Cardiac muscle cell (in vitro differentiated cells and primary cell): ENCODE results near the gene RGS3. TPM values are rescaled to one million over a fixed set of nuclear protein-coding genes. Genes with fewer than 3 reads are reported as not detected.
A peak's percentile ranks its signal among the peaks of the same experiment; 100 is the strongest.

ENCODE experiments used
- DNase-seq, 2 donors: peaks; one replicate each; pipeline versions ENCODE4 v3.0.0 to v3.0.0-alpha.2; 2010 to 2017; ENCODE audit warnings: low read depth in 1 of 2, low spot score in 1 of 2
- H3K27ac ChIP-seq: fragments of 200-600 bp; sonication (generic); 2 replicates; pipeline ENCODE4 v1.5.1; 2016
- H3K27me3 ChIP-seq: fragments of 200-600 bp; sonication (generic); 2 replicates; pipeline ENCODE4 v1.6.0; 2016; ENCODE audit warnings: control low read depth
- H3K36me3 ChIP-seq: fragments of 200-600 bp; sonication (generic); 2 replicates; pipeline ENCODE4 v1.5.1; 2016; ENCODE audit warnings: control low read depth
- H3K4me1 ChIP-seq: fragments of 200-600 bp; sonication (generic); 2 replicates; pipeline ENCODE4 v1.8.1; 2017; ENCODE audit warnings: low read depth, mild to moderate bottlenecking, mixed run types
- H3K4me3 ChIP-seq: fragments of 200-600 bp; sonication (generic); 2 replicates; pipeline ENCODE4 v1.5.1; 2016; ENCODE audit warnings: mild to moderate bottlenecking
- H3K9me3 ChIP-seq: fragments of 200-600 bp; sonication (generic); 2 replicates; pipeline ENCODE4 v1.5.1; 2017; ENCODE audit warnings: low read depth, mild to moderate bottlenecking, control low read depth
- polyA plus RNA-seq: library from polyadenylated mRNA; unstranded; fragments of >200 nt; fragmentation: Nextera tagmentation; extraction: Ambion mirVana; gene quantifications from 2 replicates; pipeline ENCODE4 v1.2.1, GENCODE V29; 2016
- total RNA-seq: library from RNA; depleted of rRNA; stranded (reverse); fragments of >200 nt; gene quantifications from 2 replicates; pipeline ENCODE4 v1.2.3, GENCODE V29; 2016
- TF ChIP-seq, protein P1 (sequence below): IDR thresholded peaks from 2 replicates; pipeline ENCODE4 v1.5.1; 2012; ENCODE audit warnings: low read depth, mild to moderate bottlenecking, low read length

Gene RGS3
- total and polyA plus RNA-seq, 2 experiments from 2014 or later, result 94.7 to 126 TPM

DNA sequence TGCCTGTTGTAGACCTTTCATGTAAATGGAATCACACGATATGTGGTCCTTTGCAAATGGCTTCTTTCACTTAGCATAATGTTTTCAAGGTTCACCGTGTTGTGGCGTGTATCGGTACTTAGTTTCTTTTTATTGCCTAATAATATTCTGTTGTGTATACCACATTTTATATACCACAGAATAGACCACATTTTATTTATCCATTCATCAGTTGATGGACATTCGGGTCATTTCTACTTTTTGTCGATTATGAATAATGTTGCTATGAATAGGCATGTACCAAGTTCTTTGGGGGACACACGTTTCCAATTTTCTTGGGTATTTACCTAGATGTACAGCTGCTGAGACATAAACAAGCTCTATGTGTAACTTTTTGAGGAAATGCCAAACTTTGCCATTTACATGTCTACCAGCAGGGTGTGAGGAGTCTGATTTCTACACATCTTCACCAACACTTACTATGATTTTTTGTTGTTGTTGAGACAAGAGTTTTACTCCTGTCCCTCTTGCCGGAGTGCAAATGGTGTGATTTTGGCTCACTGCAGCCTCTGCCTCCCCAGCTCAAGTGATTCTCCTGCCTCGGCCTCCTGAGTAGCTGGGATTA lies 144.7 kb downstream of the RGS3 start:
- no peak for DNase-seq
- Histone ChIP-seq H3K4me1 (peaks cover 18% of the 10 kb centered on the region), H3K4me3 (no peak overlapping the region), H3K9me3 (no peaks in the 10 kb centered on the region), H3K27me3 (no peaks in the 10 kb centered on the region), H3K36me3 (no peaks in the 10 kb centered on the region), H3K27ac (no peak overlapping the region)
- TF ChIP-seq, protein P1, sequence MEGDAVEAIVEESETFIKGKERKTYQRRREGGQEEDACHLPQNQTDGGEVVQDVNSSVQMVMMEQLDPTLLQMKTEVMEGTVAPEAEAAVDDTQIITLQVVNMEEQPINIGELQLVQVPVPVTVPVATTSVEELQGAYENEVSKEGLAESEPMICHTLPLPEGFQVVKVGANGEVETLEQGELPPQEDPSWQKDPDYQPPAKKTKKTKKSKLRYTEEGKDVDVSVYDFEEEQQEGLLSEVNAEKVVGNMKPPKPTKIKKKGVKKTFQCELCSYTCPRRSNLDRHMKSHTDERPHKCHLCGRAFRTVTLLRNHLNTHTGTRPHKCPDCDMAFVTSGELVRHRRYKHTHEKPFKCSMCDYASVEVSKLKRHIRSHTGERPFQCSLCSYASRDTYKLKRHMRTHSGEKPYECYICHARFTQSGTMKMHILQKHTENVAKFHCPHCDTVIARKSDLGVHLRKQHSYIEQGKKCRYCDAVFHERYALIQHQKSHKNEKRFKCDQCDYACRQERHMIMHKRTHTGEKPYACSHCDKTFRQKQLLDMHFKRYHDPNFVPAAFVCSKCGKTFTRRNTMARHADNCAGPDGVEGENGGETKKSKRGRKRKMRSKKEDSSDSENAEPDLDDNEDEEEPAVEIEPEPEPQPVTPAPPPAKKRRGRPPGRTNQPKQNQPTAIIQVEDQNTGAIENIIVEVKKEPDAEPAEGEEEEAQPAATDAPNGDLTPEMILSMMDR, result no peak

DNA sequence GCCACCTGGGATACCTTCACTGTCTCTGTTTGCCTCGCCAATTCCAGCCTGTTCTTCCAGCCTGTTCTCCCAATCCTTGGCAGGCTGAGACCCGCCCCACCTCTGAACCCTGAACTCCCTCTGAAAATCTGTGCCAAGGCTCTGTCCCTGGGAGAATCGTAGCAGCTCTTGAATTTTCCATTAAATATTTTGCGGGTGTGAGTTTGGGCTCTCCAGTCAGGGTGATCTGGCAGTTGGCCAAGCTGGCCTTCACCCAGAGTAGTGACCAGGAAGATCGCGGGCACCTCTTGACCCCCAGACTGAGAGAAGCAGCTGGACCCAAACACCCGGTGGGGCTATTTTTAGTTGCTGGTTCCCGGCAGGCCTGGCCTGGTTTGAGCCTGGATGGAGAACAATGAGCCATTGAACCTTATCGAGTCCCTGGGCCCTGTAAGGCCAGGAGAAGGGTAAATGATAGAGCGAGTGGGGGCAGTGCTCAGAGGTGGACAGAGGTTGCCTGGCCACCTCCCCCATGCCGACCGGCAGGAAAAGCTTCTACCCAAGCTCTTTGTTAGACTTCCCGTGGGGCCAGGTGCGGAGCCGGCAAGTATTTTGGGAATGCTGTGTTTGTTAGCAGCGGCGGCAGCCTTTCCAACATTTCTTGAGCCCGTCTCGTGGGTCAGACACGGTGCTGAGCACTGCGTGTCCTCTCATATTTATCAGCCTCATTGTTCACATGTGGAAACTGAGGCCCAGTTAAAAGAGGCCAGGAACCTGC lies 146.2 kb downstream of the RGS3 start:
- Histone ChIP-seq H3K27me3 (no peaks in the 10 kb centered on the region), H3K36me3 (no peaks in the 10 kb centered on the region), H3K27ac (peak overlapping the region; percentile 93), H3K9me3 (no peaks in the 10 kb centered on the region), H3K4me1 (peaks cover 18% of the 10 kb centered on the region), H3K4me3 (no peak overlapping the region)
- TF ChIP-seq, protein P1, result no peak
- DNase-seq, result peak; percentile 87 to 96

- TF ChIP-seq, protein P1, result no peak
- Histone ChIP-seq H3K4me1 (peaks cover 18% of the 10 kb centered on the region), H3K9me3 (no peaks in the 10 kb centered on the region)
Observed at GRCh38 chr9:113611461-113612215, 148.1 kb downstream of the RGS3 start.

GRCh38 chr9:113612216-113612747 lies 148.8 kb downstream of the RGS3 start:
- Histone ChIP-seq H3K9me3 (no peaks in the 10 kb centered on the region), H3K4me1 (peaks cover 18% of the 10 kb centered on the region), H3K4me3 (no peak overlapping the region), H3K27ac (no peak overlapping the region), H3K27me3 (no peaks in the 10 kb centered on the region), H3K36me3 (no peaks in the 10 kb centered on the region)
- TF ChIP-seq, protein P1, result no peak
- DNase-seq, result no peak

More at GRCh38 chr9:113611461-113612215, 148.1 kb downstream of the RGS3 start:
- Histone ChIP-seq H3K4me3 (no peak overlapping the region), H3K36me3 (no peaks in the 10 kb centered on the region), H3K27me3 (no peaks in the 10 kb centered on the region), H3K27ac (no peak overlapping the region)
- DNase-seq, result no peak

- DNase-seq, result no peak
- no peaks in the 10 kb centered on the region for H3K36me3 ChIP-seq
- H3K27ac ChIP-seq, result no peak overlapping the region
- TF ChIP-seq, protein P1, result no peak
- no peaks in the 10 kb centered on the region for H3K27me3 ChIP-seq
- H3K4me1 ChIP-seq, result peaks cover 18% of the 10 kb centered on the region
- no peak overlapping the region for H3K4me3 ChIP-seq
- H3K9me3 ChIP-seq, result no peaks in the 10 kb centered on the region
Observed at GRCh38 chr9:113612828-113613227, 149.3 kb downstream of the RGS3 start.
